Natural killer cell (primary cell): ENCODE results near the gene CEL. TPM values are rescaled to one million over a fixed set of nuclear protein-coding genes. Genes with fewer than 3 reads are reported as not detected.
"Not testable (repeated sequence)": the region's sequence is repeated elsewhere in the genome, so short reads cannot be mapped to it uniquely, and the experiment has no call there.

Experiments
- ATAC-seq, 3 donors: fragments of 150-1000 bp in 2 of 3; fragments of 200-7000 bp in 1 of 3; cut with Tn5 transposase; 1 replicate in 1 of 3; 2 replicates in 2 of 3; pipeline ENCODE4 v1.10.0; 2021; ENCODE audit warnings: mild to moderate bottlenecking in 2 of 3, moderate library complexity in 2 of 3
- DNase-seq, 2 donors: peaks; one replicate each; pipeline versions ENCODE4 v3.0.0 to v3.0.0-alpha.2; 2013 to 2021; ENCODE audit warnings: mixed read lengths in 1 of 2
- H3K27ac ChIP-seq: one replicate; pipeline ENCODE4 v1.5.1; 2013; ENCODE audit warnings: mild to moderate bottlenecking, low read length
- H3K27me3 ChIP-seq: one replicate; pipeline ENCODE4 v1.6.1; 2013; ENCODE audit warnings: low read length; ENCODE audit not compliant: control insufficient read depth, insufficient read depth
- H3K36me3 ChIP-seq: one replicate; pipeline ENCODE4 v1.6.1; 2013; ENCODE audit warnings: low read length; ENCODE audit not compliant: control insufficient read depth, insufficient read depth
- H3K4me1 ChIP-seq: one replicate; pipeline ENCODE4 v1.6.1; 2013; ENCODE audit warnings: low read length; ENCODE audit not compliant: control insufficient read depth, insufficient read depth
- H3K4me3 ChIP-seq: one replicate; pipeline ENCODE4 v1.5.1; 2013; ENCODE audit warnings: low read length
- H3K9me3 ChIP-seq: one replicate; pipeline ENCODE4 v1.6.1; 2013; ENCODE audit warnings: low read length; ENCODE audit not compliant: control insufficient read depth, insufficient read depth
- H3K27ac Mint-ChIP-seq, 2 donors: one replicate each; pipeline ENCODE4 v1.8.0; 2022; ENCODE audit warnings: mild to moderate bottlenecking in 2 of 2, mixed read lengths in 2 of 2, moderate library complexity in 1 of 2
- H3K27me3 Mint-ChIP-seq, 2 donors: one replicate each; pipeline ENCODE4 v1.8.0; 2022; ENCODE audit warnings: low read depth in 2 of 2, mixed read lengths in 2 of 2
- H3K36me3 Mint-ChIP-seq: one replicate; pipeline ENCODE4 v1.8.0; 2022; ENCODE audit warnings: mixed read lengths
- H3K4me1 Mint-ChIP-seq, 2 donors: one replicate each; pipeline ENCODE4 v1.8.0; 2022; ENCODE audit warnings: mixed read lengths in 2 of 2
- H3K4me3 Mint-ChIP-seq: one replicate; pipeline ENCODE4 v1.8.0; 2022; ENCODE audit warnings: mild to moderate bottlenecking, moderate library complexity, mixed read lengths
- H3K9me3 Mint-ChIP-seq, 2 donors: one replicate each; pipeline ENCODE4 v1.8.0; 2022; ENCODE audit warnings: mixed read lengths in 2 of 2
- WGBS: methylation state at CpG from one replicate; pipeline ENCODE4 v1.1.7; 2013; ENCODE audit warnings: missing lambda C conversion rate; ENCODE audit not compliant: insufficient coverage; 5-methylcytosine and 5-hydroxymethylcytosine counted together
- intact Hi-C: fragments of 100-400 bp; cut with micrococcal nuclease; formaldehyde crosslinking; loops from one replicate; pipeline ENCODE4 v1.14.2; 2022
- total RNA-seq, 4 donors: library from RNA; stranded (reverse); fragments of 120-200 nt in 1 of 4; gene quantifications; one replicate each; pipeline versions ENCODE4 v1.2.3 to v1.2.4, GENCODE V29; 2013 to 2022
- TF ChIP-seq, protein P1 (sequence below): fragments of 200-600 bp; IDR thresholded peaks from one replicate; pipeline ENCODE4 v1.8.0; 2022; ENCODE audit warnings: antibody characterized with exemption

The CEL gene
- total RNA-seq, 3 donors from 2014 or later (not counting 1 experiment from before 2014, with no cell fraction given): 0.18 to 0.68 (median 0.42) TPM

DNA sequence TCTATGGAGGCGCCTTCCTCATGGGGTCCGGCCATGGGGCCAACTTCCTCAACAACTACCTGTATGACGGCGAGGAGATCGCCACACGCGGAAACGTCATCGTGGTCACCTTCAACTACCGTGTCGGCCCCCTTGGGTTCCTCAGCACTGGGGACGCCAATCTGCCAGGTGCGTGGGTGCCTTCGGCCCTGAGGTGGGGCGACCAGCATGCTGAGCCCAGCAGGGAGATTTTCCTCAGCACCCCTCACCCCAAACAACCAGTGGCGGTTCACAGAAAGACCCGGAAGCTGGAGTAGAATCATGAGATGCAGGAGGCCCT lies 3.2 kb downstream of the CEL start:
- H3K36me3 ChIP-seq: no peaks in the 10 kb centered on the region
- TF ChIP-seq, protein P1, sequence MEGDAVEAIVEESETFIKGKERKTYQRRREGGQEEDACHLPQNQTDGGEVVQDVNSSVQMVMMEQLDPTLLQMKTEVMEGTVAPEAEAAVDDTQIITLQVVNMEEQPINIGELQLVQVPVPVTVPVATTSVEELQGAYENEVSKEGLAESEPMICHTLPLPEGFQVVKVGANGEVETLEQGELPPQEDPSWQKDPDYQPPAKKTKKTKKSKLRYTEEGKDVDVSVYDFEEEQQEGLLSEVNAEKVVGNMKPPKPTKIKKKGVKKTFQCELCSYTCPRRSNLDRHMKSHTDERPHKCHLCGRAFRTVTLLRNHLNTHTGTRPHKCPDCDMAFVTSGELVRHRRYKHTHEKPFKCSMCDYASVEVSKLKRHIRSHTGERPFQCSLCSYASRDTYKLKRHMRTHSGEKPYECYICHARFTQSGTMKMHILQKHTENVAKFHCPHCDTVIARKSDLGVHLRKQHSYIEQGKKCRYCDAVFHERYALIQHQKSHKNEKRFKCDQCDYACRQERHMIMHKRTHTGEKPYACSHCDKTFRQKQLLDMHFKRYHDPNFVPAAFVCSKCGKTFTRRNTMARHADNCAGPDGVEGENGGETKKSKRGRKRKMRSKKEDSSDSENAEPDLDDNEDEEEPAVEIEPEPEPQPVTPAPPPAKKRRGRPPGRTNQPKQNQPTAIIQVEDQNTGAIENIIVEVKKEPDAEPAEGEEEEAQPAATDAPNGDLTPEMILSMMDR: no peak
- no peak overlapping the region for H3K4me3 ChIP-seq
- WGBS: 87% methylated on average over 17 of the region's 17 CpGs
- no peak for ATAC-seq
- no peak overlapping the region for H3K27ac Mint-ChIP-seq
- no peak for DNase-seq
- H3K27ac ChIP-seq: no peak overlapping the region
- no peaks in the 10 kb centered on the region for H3K27me3 Mint-ChIP-seq
- H3K27me3 ChIP-seq: no peaks in the 10 kb centered on the region
- peaks cover 3 to 12% of the 10 kb centered on the region in 2 donors for H3K4me1 Mint-ChIP-seq
- intact Hi-C loops: no loop called here
- no peaks in the 10 kb centered on the region for H3K9me3 Mint-ChIP-seq
- no peak overlapping the region for H3K4me3 Mint-ChIP-seq
- H3K36me3 Mint-ChIP-seq: no peaks in the 10 kb centered on the region
- peaks cover 5% of the 10 kb centered on the region for H3K4me1 ChIP-seq
- no peaks in the 10 kb centered on the region for H3K9me3 ChIP-seq

DNA sequence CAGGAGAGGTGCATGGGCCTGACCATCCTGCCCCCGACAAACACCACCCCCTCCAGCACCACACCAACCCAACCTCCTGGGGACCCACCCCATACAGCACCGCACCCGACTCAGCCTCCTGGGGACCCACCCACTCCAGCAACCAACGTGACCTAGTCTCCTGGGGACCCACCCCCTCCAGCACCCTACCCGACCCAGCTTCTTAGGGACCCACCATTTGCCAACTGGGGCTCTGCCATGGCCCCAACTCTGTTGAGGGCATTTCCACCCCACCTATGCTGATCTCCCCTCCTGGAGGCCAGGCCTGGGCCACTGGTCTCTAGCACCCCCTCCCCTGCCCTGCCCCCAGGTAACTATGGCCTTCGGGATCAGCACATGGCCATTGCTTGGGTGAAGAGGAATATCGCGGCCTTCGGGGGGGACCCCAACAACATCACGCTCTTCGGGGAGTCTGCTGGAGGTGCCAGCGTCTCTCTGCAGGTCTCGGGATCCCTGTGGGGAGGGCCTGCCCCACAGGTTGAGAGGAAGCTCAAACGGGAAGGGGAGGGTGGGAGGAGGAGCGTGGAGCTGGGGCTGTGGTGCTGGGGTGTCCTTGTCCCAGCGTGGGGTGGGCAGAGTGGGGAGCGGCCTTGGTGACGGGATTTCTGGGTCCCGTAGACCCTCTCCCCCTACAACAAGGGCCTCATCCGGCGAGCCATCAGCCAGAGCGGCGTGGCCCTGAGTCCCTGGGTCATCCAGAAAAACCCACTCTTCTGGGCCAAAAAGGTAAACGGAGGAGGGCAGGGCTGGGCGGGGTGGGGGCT lies 4.6 kb downstream of the CEL start:
- no peaks in the 10 kb centered on the region for H3K4me1 Mint-ChIP-seq
- DNase-seq (no peak), ATAC-seq (no peak)
- no peak overlapping the region for H3K4me3 ChIP-seq
- H3K27me3 Mint-ChIP-seq: no peaks in the 10 kb centered on the region
- no peaks in the 10 kb centered on the region for H3K36me3 ChIP-seq
- H3K27ac Mint-ChIP-seq: no peak overlapping the region
- no peaks in the 10 kb centered on the region for H3K27me3 ChIP-seq
- no peaks in the 10 kb centered on the region for H3K4me1 ChIP-seq
- no peak overlapping the region for H3K27ac ChIP-seq
- H3K9me3 Mint-ChIP-seq: no peaks in the 10 kb centered on the region
- WGBS: 92% methylated on average over 25 of the region's 25 CpGs
- intact Hi-C loops: no loop called here
- H3K9me3 ChIP-seq: no peaks in the 10 kb centered on the region
- H3K36me3 Mint-ChIP-seq: no peaks in the 10 kb centered on the region
- no peak overlapping the region for H3K4me3 Mint-ChIP-seq
- TF ChIP-seq, protein P1: no peak

DNA sequence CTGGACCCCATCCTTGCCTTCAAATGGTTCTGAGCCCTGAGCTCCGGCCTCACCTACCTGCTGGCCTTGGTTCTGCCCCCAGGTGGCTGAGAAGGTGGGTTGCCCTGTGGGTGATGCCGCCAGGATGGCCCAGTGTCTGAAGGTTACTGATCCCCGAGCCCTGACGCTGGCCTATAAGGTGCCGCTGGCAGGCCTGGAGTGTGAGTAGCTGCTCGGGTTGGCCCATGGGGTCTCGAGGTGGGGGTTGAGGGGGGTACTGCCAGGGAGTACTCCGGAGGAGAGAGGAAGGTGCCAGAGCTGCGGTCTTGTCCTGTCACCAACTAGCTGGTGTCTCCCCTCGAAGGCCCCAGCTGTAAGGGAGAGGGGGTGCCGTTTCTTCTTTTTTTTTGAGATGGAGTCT lies 5.2 kb downstream of the CEL start:
- Histone ChIP-seq H3K27ac (no peak overlapping the region), H3K27me3 (no peaks in the 10 kb centered on the region), H3K36me3 (no peaks in the 10 kb centered on the region), H3K4me1 (no peaks in the 10 kb centered on the region), H3K4me3 (no peak overlapping the region), H3K9me3 (no peaks in the 10 kb centered on the region)
- ATAC-seq: peak in 1 of 3 donors; percentile 31
- DNase-seq: no peak
- no peaks in the 10 kb centered on the region for H3K27me3 Mint-ChIP-seq
- H3K4me1 Mint-ChIP-seq: no peaks in the 10 kb centered on the region
- TF ChIP-seq, protein P1: no peak
- no peak overlapping the region for H3K4me3 Mint-ChIP-seq
- no peak overlapping the region for H3K27ac Mint-ChIP-seq
- intact Hi-C loops: no loop called here
- no peaks in the 10 kb centered on the region for H3K36me3 Mint-ChIP-seq
- no peaks in the 10 kb centered on the region for H3K9me3 Mint-ChIP-seq
- 95% methylated on average over 11 of the region's 11 CpGs for WGBS

DNA sequence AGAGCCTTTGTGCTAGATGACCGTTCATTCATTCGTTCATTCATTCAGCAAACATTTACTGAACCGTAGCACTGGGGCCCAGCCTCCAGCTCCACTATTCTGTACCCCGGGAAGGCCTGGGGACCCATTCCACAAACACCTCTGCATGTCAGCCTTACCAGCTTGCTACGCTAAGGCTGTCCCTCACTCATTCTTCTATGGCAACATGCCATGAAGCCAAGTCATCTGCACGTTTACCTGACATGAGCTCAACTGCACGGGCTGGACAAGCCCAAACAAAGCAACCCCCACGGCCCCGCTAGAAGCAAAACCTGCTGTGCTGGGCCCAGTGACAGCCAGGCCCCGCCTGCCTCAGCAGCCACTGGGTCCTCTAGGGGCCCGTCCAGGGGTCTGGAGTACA lies 6.0 kb downstream of the CEL start:
- Histone ChIP-seq H3K36me3 (no peaks in the 10 kb centered on the region), H3K9me3 (no peaks in the 10 kb centered on the region), H3K4me1 (no peaks in the 10 kb centered on the region), H3K27ac (no peak overlapping the region), H3K27me3 (no peaks in the 10 kb centered on the region), H3K4me3 (no peak overlapping the region)
- intact Hi-C loops: no loop called here
- 87% methylated on average over 11 of the region's 11 CpGs for WGBS
- Mint-ChIP-seq H3K27ac (no peak overlapping the region), H3K36me3 (no peaks in the 10 kb centered on the region), H3K27me3 (no peaks in the 10 kb centered on the region), H3K9me3 (no peaks in the 10 kb centered on the region), H3K4me1 (no peaks in the 10 kb centered on the region), H3K4me3 (no peak overlapping the region)
- ATAC-seq: no peak
- DNase-seq: no peak
- TF ChIP-seq, protein P1: no peak

DNA sequence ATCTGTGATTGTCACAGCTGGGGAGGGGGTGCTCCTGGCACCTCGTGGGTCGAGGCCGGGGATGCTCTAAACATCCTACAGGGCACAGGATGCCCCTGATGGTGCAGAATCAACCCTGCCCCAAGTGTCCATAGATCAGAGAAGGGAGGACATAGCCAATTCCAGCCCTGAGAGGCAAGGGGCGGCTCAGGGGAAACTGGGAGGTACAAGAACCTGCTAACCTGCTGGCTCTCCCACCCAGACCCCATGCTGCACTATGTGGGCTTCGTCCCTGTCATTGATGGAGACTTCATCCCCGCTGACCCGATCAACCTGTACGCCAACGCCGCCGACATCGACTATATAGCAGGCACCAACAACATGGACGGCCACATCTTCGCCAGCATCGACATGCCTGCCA lies 6.7 kb downstream of the CEL start:
- intact Hi-C loops, H3K4me3 Mint-ChIP-seq, H3K9me3 ChIP-seq, H3K36me3 ChIP-seq, H3K36me3 Mint-ChIP-seq, H3K27ac ChIP-seq, H3K9me3 Mint-ChIP-seq, H3K4me3 ChIP-seq, H3K4me1 Mint-ChIP-seq, ATAC-seq, DNase-seq, H3K27me3 Mint-ChIP-seq, H3K27ac Mint-ChIP-seq, H3K27me3 ChIP-seq, H3K4me1 ChIP-seq: not testable (repeated sequence)
- 83% methylated on average over 1 of the region's 15 CpGs for WGBS
